NT2/D1 (cell line): Measurements from ENCODE around the gene TSEN15.

Experiments used
- DNase-seq: peaks from one replicate; pipeline ENCODE4 v3.0.0-alpha.2; 2011; ENCODE audit warnings: low read depth, low spot score
- H3K27me3 ChIP-seq: 2 replicates; pipeline ENCODE4 v1.6.0; 2011; ENCODE audit warnings: mild to moderate bottlenecking; ENCODE audit not compliant: insufficient read length, insufficient read depth
- H3K36me3 ChIP-seq: 2 replicates; pipeline ENCODE4 v1.6.1; 2011; ENCODE audit warnings: mild to moderate bottlenecking, low read length, mixed read lengths; ENCODE audit not compliant: insufficient read depth, insufficient read length
- H3K4me1 ChIP-seq: 2 replicates; pipeline ENCODE4 v1.5.1; 2011; ENCODE audit not compliant: insufficient read depth, insufficient read length
- H3K4me3 ChIP-seq: 2 replicates; pipeline ENCODE4 v1.5.1; 2011; ENCODE audit warnings: low read depth; ENCODE audit not compliant: insufficient read length
- H3K9ac ChIP-seq: 2 replicates; pipeline ENCODE4 v1.6.0; 2011; ENCODE audit warnings: low read depth; ENCODE audit not compliant: insufficient read length
- H3K9me3 ChIP-seq: 2 replicates; pipeline ENCODE4 v1.5.1; 2011; ENCODE audit warnings: mild to moderate bottlenecking, low read length; ENCODE audit not compliant: insufficient read depth
- SUZ12 ChIP-seq: IDR thresholded peaks from 2 replicates; pipeline ENCODE4 v1.6.1; 2011; ENCODE audit not compliant: insufficient read length, insufficient read depth; ENCODE audit errors: extremely low read depth
- YY1 ChIP-seq: IDR thresholded peaks from 2 replicates; pipeline ENCODE4 v1.6.1; 2011; ENCODE audit not compliant: insufficient read length, insufficient read depth
- ZNF274 ChIP-seq: IDR thresholded peaks from 2 replicates; pipeline ENCODE4 v1.6.1; 2011; ENCODE audit warnings: mild to moderate bottlenecking, low read depth, low read length

TSEN15 gene

GRCh38 chr1:184017306-184017705 lies 34.2 kb upstream of the TSEN15 start:
- H3K36me3 ChIP-seq: no peaks in the 10 kb centered on the region
- no peaks in the 10 kb centered on the region for H3K9me3 ChIP-seq
- TF ChIP-seq ZNF274: no peak
- no peak for TF ChIP-seq YY1
- no peak for TF ChIP-seq SUZ12
- H3K9ac ChIP-seq: no peak overlapping the region
- no peak overlapping the region for H3K4me3 ChIP-seq
- no peak for DNase-seq
- H3K27me3 ChIP-seq: no peaks in the 10 kb centered on the region
- no peaks in the 10 kb centered on the region for H3K4me1 ChIP-seq

GRCh38 chr1:184018622-184019021 lies 32.9 kb upstream of the TSEN15 start:
- Histone ChIP-seq H3K27me3 (no peaks in the 10 kb centered on the region), H3K9me3 (no peaks in the 10 kb centered on the region), H3K4me1 (peaks cover 4% of the 10 kb centered on the region), H3K9ac (no peak overlapping the region), H3K4me3 (no peak overlapping the region), H3K36me3 (no peaks in the 10 kb centered on the region)
- TF ChIP-seq ZNF274 (no peak), YY1 (no peak), SUZ12 (no peak)
- DNase-seq: no peak

GRCh38 chr1:184019069-184019468 lies 32.5 kb upstream of the TSEN15 start:
- Histone ChIP-seq H3K4me3 (no peak overlapping the region), H3K9me3 (no peaks in the 10 kb centered on the region), H3K4me1 (peaks cover 4% of the 10 kb centered on the region), H3K27me3 (no peaks in the 10 kb centered on the region), H3K36me3 (no peaks in the 10 kb centered on the region), H3K9ac (no peak overlapping the region)
- TF ChIP-seq ZNF274 (no peak), YY1 (no peak), SUZ12 (no peak)
- no peak for DNase-seq

- Histone ChIP-seq H3K27me3 (no peaks in the 10 kb centered on the region), H3K9me3 (no peaks in the 10 kb centered on the region), H3K9ac (no peak overlapping the region), H3K4me3 (no peak overlapping the region), H3K36me3 (no peaks in the 10 kb centered on the region), H3K4me1 (peaks cover 4% of the 10 kb centered on the region)
- no peak for DNase-seq
- TF ChIP-seq SUZ12: no peak
- TF ChIP-seq YY1: no peak
Observed at GRCh38 chr1:184019506-184019905, 32.0 kb upstream of the TSEN15 start.

GRCh38 chr1:184020328-184020727 lies 31.2 kb upstream of the TSEN15 start:
- DNase-seq: no peak
- Histone ChIP-seq H3K9me3 (no peaks in the 10 kb centered on the region), H3K4me3 (no peak overlapping the region), H3K36me3 (no peaks in the 10 kb centered on the region), H3K9ac (no peak overlapping the region), H3K27me3 (no peaks in the 10 kb centered on the region), H3K4me1 (peaks cover 7% of the 10 kb centered on the region)
- TF ChIP-seq ZNF274: no peak
- TF ChIP-seq YY1: no peak
- TF ChIP-seq SUZ12: no peak

- Histone ChIP-seq H3K27me3 (no peaks in the 10 kb centered on the region), H3K9ac (no peak overlapping the region), H3K9me3 (no peaks in the 10 kb centered on the region), H3K4me3 (no peak overlapping the region), H3K36me3 (no peaks in the 10 kb centered on the region), H3K4me1 (peaks cover 12% of the 10 kb centered on the region)
- TF ChIP-seq YY1 (no peak), SUZ12 (no peak), ZNF274 (no peak)
- DNase-seq: no peak
Observed at GRCh38 chr1:184020855-184021254, 30.7 kb upstream of the TSEN15 start.

- no peaks in the 10 kb centered on the region for H3K36me3 ChIP-seq
- no peak overlapping the region for H3K4me3 ChIP-seq
- no peak overlapping the region for H3K9ac ChIP-seq
- H3K27me3 ChIP-seq: no peaks in the 10 kb centered on the region
- H3K4me1 ChIP-seq: peaks cover 15% of the 10 kb centered on the region
- TF ChIP-seq ZNF274: no peak
- no peak for TF ChIP-seq YY1
- no peak for DNase-seq
- H3K9me3 ChIP-seq: no peaks in the 10 kb centered on the region
Observed at GRCh38 chr1:184021728-184022127, 29.8 kb upstream of the TSEN15 start.

- TF ChIP-seq YY1 (no peak), SUZ12 (no peak), ZNF274 (no peak)
- no peak overlapping the region for H3K4me3 ChIP-seq
- no peak for DNase-seq
- no peaks in the 10 kb centered on the region for H3K9me3 ChIP-seq
- no peak overlapping the region for H3K9ac ChIP-seq
- H3K4me1 ChIP-seq: peaks cover 15% of the 10 kb centered on the region
- no peaks in the 10 kb centered on the region for H3K36me3 ChIP-seq
- H3K27me3 ChIP-seq: no peaks in the 10 kb centered on the region
Observed at GRCh38 chr1:184022668-184023067, 28.9 kb upstream of the TSEN15 start.
